ENCODE results near the gene ZFYVE9.

GRCh38 chr1:52182874-52183400 is 41.0 kb downstream of the ZFYVE9 start:
- TF ChIP-seq CTCF (IDR thresholded peaks at IDR 0.05) (no peak), POLR2A (IDR thresholded peaks at IDR 0.05) (no peak)

Measured in adrenal gland (tissue), 5 donors.